GM12878 (cell line): Measurements from ENCODE around the gene RNASE9. TPM values are rescaled to one million over a fixed set of nuclear protein-coding genes. Genes with fewer than 3 reads are reported as not detected.

Experiments
- CBX3 ChIP-seq: fragments of 200-600 bp; sonication (generic); IDR thresholded peaks from 2 replicates; pipeline ENCODE4 v1.6.1; 2016; ENCODE audit warnings: low read depth, borderline replicate concordance
- E2F4 ChIP-seq: IDR thresholded peaks from 2 replicates; pipeline ENCODE4 v1.6.1; 2012; ENCODE audit warnings: low read depth, low read length, improper control_type of control experiment
- FOS ChIP-seq: IDR thresholded peaks from 3 replicates; pipeline ENCODE4 v1.6.1; 2011; ENCODE audit warnings: borderline replicate concordance; ENCODE audit not compliant: insufficient read length; ENCODE audit errors: extremely low read depth
- NBN ChIP-seq: fragments of 450-650 bp; IDR thresholded peaks from 2 replicates; pipeline ENCODE4 v1.6.1; 2016
- RAD21 ChIP-seq: IDR thresholded peaks from 2 replicates; pipeline ENCODE4 v1.6.1; 2011; ENCODE audit warnings: mild to moderate bottlenecking, low read depth, low read length, moderate library complexity; ENCODE audit not compliant: insufficient read depth
- SIX5 ChIP-seq: IDR thresholded peaks from 2 replicates; pipeline ENCODE4 v1.6.1; 2011; ENCODE audit warnings: mild to moderate bottlenecking, low read depth, low read length, moderate library complexity; ENCODE audit not compliant: severe bottlenecking
- SMAD1 ChIP-seq: fragments of 450-650 bp; IDR thresholded peaks from 2 replicates; pipeline ENCODE4 v1.6.1; 2018; ENCODE audit warnings: mild to moderate bottlenecking, low read depth; ENCODE audit not compliant: partially characterized antibody
- YBX1 ChIP-seq: fragments of 450-650 bp; IDR thresholded peaks from 2 replicates; pipeline ENCODE4 v1.6.1; 2016; ENCODE audit warnings: antibody characterized with exemption
- YY1 ChIP-seq: IDR thresholded peaks from 2 replicates; pipeline ENCODE4 v1.6.1; 2011; ENCODE audit warnings: low read depth, mild to moderate bottlenecking, low read length
- polyA plus RNA-seq, 11 experiments: library from polyadenylated mRNA; depleted of rRNA in 4 of 11; unstranded in 6 of 11; stranded (reverse) in 5 of 11; fragments of >200 nt; fragmentation: Nextera tagmentation in 4 of 11; fragmentation: Illumina TruSeq in 1 of 11; extraction: Ambion mirVana in 4 of 11; extraction: Trizol in 1 of 11; gene quantifications; 1 replicate in 1 of 11; 2 replicates in 10 of 11; pipeline versions ENCODE4 v1.2.1 to v1.2.3, GENCODE V29; 2011 to 2016; ENCODE audit warnings: inconsistent platforms in 2 of 11, missing spikeins in 2 of 11, low read depth in 1 of 11
- total RNA-seq, 4 experiments: library from RNA; depleted of rRNA in 3 of 4; stranded (reverse); fragments of >200 nt in 3 of 4; fragmentation: Illumina TruSeq in 1 of 4; extraction: Trizol in 1 of 4; gene quantifications; 2 replicates each; pipeline versions ENCODE4 v1.2.1 to v1.2.3, GENCODE V29; 2013 to 2021
- TF ChIP-seq, protein P1 (sequence below): fragments of 450-650 bp; formaldehyde crosslinking; IDR thresholded peaks from 2 replicates; pipeline ENCODE4 v1.5.0; 2022; ENCODE audit warnings: mild to moderate bottlenecking, missing genetic modification characterization

Gene RNASE9
- total and polyA plus RNA-seq, 10 of the 15 experiments (the other 5 are each of a cell fraction or from before 2014, with no cell fraction given) = not detected

DNA sequence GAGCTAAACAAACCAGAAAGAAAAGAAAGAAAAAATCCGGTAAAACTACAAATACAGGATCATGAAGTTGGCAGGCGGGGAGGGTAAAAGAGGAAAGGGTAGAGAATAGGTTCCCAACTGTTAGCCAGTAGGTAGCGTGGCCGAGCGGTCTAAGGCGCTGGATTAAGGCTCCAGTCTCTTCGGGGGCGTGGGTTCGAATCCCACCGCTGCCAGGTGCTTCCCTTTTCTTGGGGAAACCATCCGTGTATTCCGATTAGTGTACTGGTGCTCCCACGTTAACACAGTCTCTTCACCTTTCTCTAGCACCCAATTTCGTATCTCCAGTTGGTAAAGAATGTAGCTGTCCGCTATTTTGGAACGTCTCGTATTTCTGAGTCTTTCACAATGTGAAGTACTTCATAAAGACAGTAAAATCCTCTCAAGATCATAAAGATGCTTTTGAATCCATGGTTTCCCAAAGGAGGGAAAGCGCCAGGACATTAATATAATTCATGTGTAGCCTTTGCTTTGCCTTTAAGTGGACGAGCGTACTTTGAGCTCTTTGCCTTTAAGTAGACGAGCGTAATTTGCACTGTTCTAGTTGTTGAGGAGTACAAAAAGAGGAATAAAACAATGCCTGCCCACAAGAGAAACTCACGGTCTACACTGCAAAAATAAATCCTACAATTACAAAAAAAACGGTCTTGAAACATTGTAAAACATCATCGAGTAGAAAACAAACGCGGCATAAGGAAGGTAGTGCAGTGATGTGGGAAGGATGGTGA, 49.3 kb upstream of the RNASE9 start (continued):
- TF ChIP-seq, protein P1, sequence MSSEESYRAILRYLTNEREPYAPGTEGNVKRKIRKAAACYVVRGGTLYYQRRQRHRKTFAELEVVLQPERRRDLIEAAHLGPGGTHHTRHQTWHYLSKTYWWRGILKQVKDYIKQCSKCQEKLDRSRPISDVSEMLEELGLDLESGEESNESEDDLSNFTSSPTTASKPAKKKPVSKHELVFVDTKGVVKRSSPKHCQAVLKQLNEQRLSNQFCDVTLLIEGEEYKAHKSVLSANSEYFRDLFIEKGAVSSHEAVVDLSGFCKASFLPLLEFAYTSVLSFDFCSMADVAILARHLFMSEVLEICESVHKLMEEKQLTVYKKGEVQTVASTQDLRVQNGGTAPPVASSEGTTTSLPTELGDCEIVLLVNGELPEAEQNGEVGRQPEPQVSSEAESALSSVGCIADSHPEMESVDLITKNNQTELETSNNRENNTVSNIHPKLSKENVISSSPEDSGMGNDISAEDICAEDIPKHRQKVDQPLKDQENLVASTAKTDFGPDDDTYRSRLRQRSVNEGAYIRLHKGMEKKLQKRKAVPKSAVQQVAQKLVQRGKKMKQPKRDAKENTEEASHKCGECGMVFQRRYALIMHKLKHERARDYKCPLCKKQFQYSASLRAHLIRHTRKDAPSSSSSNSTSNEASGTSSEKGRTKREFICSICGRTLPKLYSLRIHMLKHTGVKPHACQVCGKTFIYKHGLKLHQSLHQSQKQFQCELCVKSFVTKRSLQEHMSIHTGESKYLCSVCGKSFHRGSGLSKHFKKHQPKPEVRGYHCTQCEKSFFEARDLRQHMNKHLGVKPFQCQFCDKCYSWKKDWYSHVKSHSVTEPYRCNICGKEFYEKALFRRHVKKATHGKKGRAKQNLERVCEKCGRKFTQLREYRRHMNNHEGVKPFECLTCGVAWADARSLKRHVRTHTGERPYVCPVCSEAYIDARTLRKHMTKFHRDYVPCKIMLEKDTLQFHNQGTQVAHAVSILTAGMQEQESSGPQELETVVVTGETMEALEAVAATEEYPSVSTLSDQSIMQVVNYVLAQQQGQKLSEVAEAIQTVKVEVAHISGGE = no peak
- TF ChIP-seq SMAD1 (no peak), YY1 (peak; percentile 27; the same call in 1 of the 2 replicates), FOS (no peak), NBN (0 out of 2 replicates have a peak, but pooled peaks have one; percentile 4), RAD21 (no peak), YBX1 (no peak), CBX3 (no peak), E2F4 (no peak), SIX5 (no peak)
- TF ChIP-seq, all 136 proteins: peak for 22
